Measurements from ENCODE around the gene PALB2.

The PALB2 gene

GRCh38 chr16:23678430-23679273 is 37.5 kb upstream of the PALB2 start, which contains the start of gene PLK1:
TSS of gene PLK1 (plus strand) at chr16:23678889. CDS start at chr16:23678933, 44 bp downstream.
- no peak within 1 kb of the TSS for H4K8ac ChIP-seq (ENCODE audit: low read depth, low read length)
- no peaks in the 10 kb centered on the region for H3K27me3 ChIP-seq (ENCODE audit: control insufficient read depth in 3 of 3, insufficient read depth in 3 of 3, low read depth in 1 of 3, low read length in 3 of 3)
- H3K23ac ChIP-seq (ENCODE audit: low read depth, low read length, poor library complexity), result peak within 1 kb of the TSS; percentile 0
- peak within 1 kb of the TSS; percentile 10 for H3K14ac ChIP-seq (ENCODE audit: low read length)
- peak within 1 kb of the TSS; percentile 86 for H2AFZ ChIP-seq (ENCODE audit: low read length)
- no peak within 1 kb of the TSS for H3K4ac ChIP-seq (ENCODE audit: low read length)
- H3K4me1 ChIP-seq (ENCODE audit: control insufficient read depth in 2 of 2, insufficient read depth in 1 of 2, low read depth in 1 of 2, low read length in 2 of 2), result peaks cover 14 to 15% of the 10 kb centered on the region in 2 donors
- peaks cover 25 to 66% of the 10 kb centered on the region in 2 donors for H3K36me3 ChIP-seq (replicated peaks in 1 of 2; ENCODE audit: control insufficient read depth in 2 of 2, insufficient read depth in 2 of 2, low read length in 2 of 2)
- no peaks in the 10 kb centered on the region for H3K9me3 ChIP-seq (replicated peaks in 1 of 2; ENCODE audit: control insufficient read depth in 2 of 2, insufficient read depth in 1 of 2, low read depth in 1 of 2, low read length in 2 of 2)
- DNase-seq (ENCODE audit: low spot score), result peak; percentile 85
- no peak within 1 kb of the TSS for H2BK12ac ChIP-seq (ENCODE audit: low read length)
- peaks cover 8% of the 10 kb centered on the region for H3K79me1 ChIP-seq (ENCODE audit: low read depth, low read length)
- H3K4me3 ChIP-seq (ENCODE audit: low read length in 2 of 2), result peak within 1 kb of the TSS; percentile 94 to 100
- no peak within 1 kb of the TSS for H2BK15ac ChIP-seq (ENCODE audit: low read length)
- peak within 1 kb of the TSS; percentile 69 for H3K27ac ChIP-seq (replicated peaks; ENCODE audit: low read length)
- H3K9ac ChIP-seq (ENCODE audit: low read depth, low read length, poor library complexity), result peak within 1 kb of the TSS; percentile 87
- H2AK5ac ChIP-seq (ENCODE audit: low read depth, low read length), result peak within 1 kb of the TSS; percentile 44
- H4K91ac ChIP-seq (ENCODE audit: low read depth, low read length, poor library complexity), result peak within 1 kb of the TSS; percentile 14
- no CpG with 5 or more reads among the region's 75 CpGs for WGBS, 2 donors (ENCODE audit: extremely low coverage in 2 of 2, insufficient read length in 2 of 2, insufficient replicate concordance in 1 of 2)
- H2BK120ac ChIP-seq (ENCODE audit: low read depth, low read length), result peak within 1 kb of the TSS; percentile 5
- peak within 1 kb of the TSS; percentile 63 for H3K18ac ChIP-seq (ENCODE audit: low read length)
- H3K4me2 ChIP-seq (ENCODE audit: insufficient read depth, low read length, poor library complexity, severe bottlenecking), result peak within 1 kb of the TSS; percentile 77
- H2BK5ac ChIP-seq (ENCODE audit: low read length), result no peak within 1 kb of the TSS

- Histone ChIP-seq H3K9ac (ENCODE audit: low read depth, low read length, poor library complexity) (no peak overlapping the region), H2AK5ac (ENCODE audit: low read depth, low read length) (no peak overlapping the region), H2BK120ac (ENCODE audit: low read depth, low read length) (no peak overlapping the region), H3K23ac (ENCODE audit: low read depth, low read length, poor library complexity) (no peak overlapping the region), H4K8ac (ENCODE audit: low read depth, low read length) (no peak overlapping the region), H4K91ac (ENCODE audit: low read depth, low read length, poor library complexity) (no peak overlapping the region), H2AFZ (ENCODE audit: low read length) (no peak overlapping the region), H3K14ac (ENCODE audit: low read length) (no peak overlapping the region), H3K27ac (replicated peaks; ENCODE audit: low read length) (no peak overlapping the region), H3K4me1 (ENCODE audit: control insufficient read depth in 2 of 2, insufficient read depth in 1 of 2, low read depth in 1 of 2, low read length in 2 of 2) (peaks cover 14 to 15% of the 10 kb centered on the region in 2 donors), H3K4me3 (ENCODE audit: low read length in 2 of 2) (no peak overlapping the region), H2BK15ac (ENCODE audit: low read length) (no peak overlapping the region), H3K4ac (ENCODE audit: low read length) (no peak overlapping the region), H3K18ac (ENCODE audit: low read length) (no peak overlapping the region), H3K36me3 (replicated peaks in 1 of 2; ENCODE audit: control insufficient read depth in 2 of 2, insufficient read depth in 2 of 2, low read length in 2 of 2) (peaks cover 17 to 63% of the 10 kb centered on the region in 2 donors), H2BK12ac (ENCODE audit: low read length) (no peak overlapping the region), H2BK5ac (ENCODE audit: low read length) (no peak overlapping the region), H3K9me3 (replicated peaks in 1 of 2; ENCODE audit: control insufficient read depth in 2 of 2, insufficient read depth in 1 of 2, low read depth in 1 of 2, low read length in 2 of 2) (no peaks in the 10 kb centered on the region), H3K79me1 (ENCODE audit: low read depth, low read length) (peaks cover 8% of the 10 kb centered on the region), H3K4me2 (ENCODE audit: insufficient read depth, low read length, poor library complexity, severe bottlenecking) (no peak overlapping the region), H3K27me3 (ENCODE audit: control insufficient read depth in 3 of 3, insufficient read depth in 3 of 3, low read depth in 1 of 3, low read length in 3 of 3) (no peaks in the 10 kb centered on the region)
- no peak for DNase-seq (ENCODE audit: low spot score)
- no CpG with 5 or more reads among the region's 2 CpGs for WGBS, 2 donors (ENCODE audit: extremely low coverage in 2 of 2, insufficient read length in 2 of 2, insufficient replicate concordance in 1 of 2)
These were observed 35.9 kb upstream of the PALB2 start for GRCh38 chr16:23676924-23677480.

- DNase-seq (ENCODE audit: low spot score), result peak; percentile 27
- Histone ChIP-seq H3K4me1 (ENCODE audit: control insufficient read depth in 2 of 2, insufficient read depth in 1 of 2, low read depth in 1 of 2, low read length in 2 of 2) (peaks cover 0 to 5% of the 10 kb centered on the region in 2 donors), H2BK5ac (ENCODE audit: low read length) (no peak overlapping the region), H3K36me3 (replicated peaks in 1 of 2; ENCODE audit: control insufficient read depth in 2 of 2, insufficient read depth in 2 of 2, low read length in 2 of 2) (peaks cover 15 to 68% of the 10 kb centered on the region in 2 donors), H3K79me1 (ENCODE audit: low read depth, low read length) (peaks cover 4% of the 10 kb centered on the region), H2BK12ac (ENCODE audit: low read length) (no peak overlapping the region), H3K4me2 (ENCODE audit: insufficient read depth, low read length, poor library complexity, severe bottlenecking) (no peak overlapping the region), H3K23ac (ENCODE audit: low read depth, low read length, poor library complexity) (no peak overlapping the region), H2BK15ac (ENCODE audit: low read length) (no peak overlapping the region), H2BK120ac (ENCODE audit: low read depth, low read length) (no peak overlapping the region), H3K27me3 (ENCODE audit: control insufficient read depth in 3 of 3, insufficient read depth in 3 of 3, low read depth in 1 of 3, low read length in 3 of 3) (no peaks in the 10 kb centered on the region), H3K14ac (ENCODE audit: low read length) (no peak overlapping the region), H3K27ac (replicated peaks; ENCODE audit: low read length) (peak overlapping the region; percentile 1), H4K91ac (ENCODE audit: low read depth, low read length, poor library complexity) (no peak overlapping the region), H3K18ac (ENCODE audit: low read length) (no peak overlapping the region), H4K8ac (ENCODE audit: low read depth, low read length) (no peak overlapping the region), H3K9me3 (replicated peaks in 1 of 2; ENCODE audit: control insufficient read depth in 2 of 2, insufficient read depth in 1 of 2, low read depth in 1 of 2, low read length in 2 of 2) (no peaks in the 10 kb centered on the region), H3K4ac (ENCODE audit: low read length) (no peak overlapping the region), H3K4me3 (ENCODE audit: low read length in 2 of 2) (no peak overlapping the region), H3K9ac (ENCODE audit: low read depth, low read length, poor library complexity) (no peak overlapping the region), H2AFZ (ENCODE audit: low read length) (no peak overlapping the region), H2AK5ac (ENCODE audit: low read depth, low read length) (no peak overlapping the region)
- WGBS, 2 donors (ENCODE audit: extremely low coverage in 2 of 2, insufficient read length in 2 of 2, insufficient replicate concordance in 1 of 2), result no CpG with 5 or more reads among the region's 8 CpGs
These were observed 33.0 kb upstream of the PALB2 start for GRCh38 chr16:23673971-23674614.
